H1 (cell line): ENCODE results near the gene UPF3A. TPM values are rescaled to one million over a fixed set of nuclear protein-coding genes. Genes with fewer than 3 reads are reported as not detected.

ENCODE experiments used
- ASH2L ChIP-seq: fragments of 200-600, 300-600 bp; sonication (generic); IDR thresholded peaks from one replicate; pipeline ENCODE4 v1.7.1; 2017; ENCODE audit warnings: low read length
- BACH1 ChIP-seq: IDR thresholded peaks from 2 replicates; pipeline ENCODE4 v1.6.1; 2012; ENCODE audit warnings: low read length, improper control_type of control experiment
- BCL11A ChIP-seq, 2 experiments: IDR thresholded peaks; one replicate each; pipeline ENCODE4 v1.6.1; 2011; ENCODE audit warnings: low read depth in 2 of 2, low read length in 2 of 2, mild to moderate bottlenecking in 2 of 2
- BRCA1 ChIP-seq: IDR thresholded peaks from 2 replicates; pipeline ENCODE4 v1.6.1; 2012; ENCODE audit warnings: low read depth, low read length, improper control_type of control experiment
- CHD2 ChIP-seq: IDR thresholded peaks from 2 replicates; pipeline ENCODE4 v1.6.1; 2012; ENCODE audit warnings: low read length, improper control_type of control experiment
- E2F6 ChIP-seq: IDR thresholded peaks from 2 replicates; pipeline ENCODE4 v1.6.1; 2012; ENCODE audit warnings: inconsistent platforms
- EP300 ChIP-seq, 2 experiments: IDR thresholded peaks; 1 replicate in 1 of 2; 2 replicates in 1 of 2; pipeline ENCODE4 v1.6.1; 2011 to 2012; ENCODE audit warnings: low read depth in 2 of 2, low read length in 2 of 2, mild to moderate bottlenecking in 2 of 2, borderline replicate concordance in 1 of 2, inconsistent platforms in 1 of 2, moderate library complexity in 1 of 2
- GTF2F1 ChIP-seq: IDR thresholded peaks from 2 replicates; pipeline ENCODE4 v1.6.1; 2012; ENCODE audit warnings: low read depth, low read length, improper control_type of control experiment, borderline replicate concordance
- MAX ChIP-seq: IDR thresholded peaks from 2 replicates; pipeline ENCODE4 v1.6.1; 2012; ENCODE audit warnings: inconsistent platforms
- PHF8 ChIP-seq: fragments of 200-600 bp; sonication (generic); conservative IDR thresholded peaks from 2 replicates; pipeline ENCODE4 v1.7.1; 2012; ENCODE audit warnings: low read depth, mild to moderate bottlenecking, inconsistent platforms, low read length, moderate library complexity
- POU5F1 ChIP-seq: IDR thresholded peaks from 2 replicates; pipeline ENCODE4 v1.6.1; 2011; ENCODE audit warnings: low read depth, mild to moderate bottlenecking, low read length, moderate library complexity
- RBBP5 ChIP-seq: IDR thresholded peaks from 2 replicates; pipeline ENCODE4 v1.7.1; 2012; ENCODE audit warnings: low read depth, mild to moderate bottlenecking, inconsistent platforms, low read length, moderate library complexity, borderline replicate concordance
- RFX5 ChIP-seq: IDR thresholded peaks from 2 replicates; pipeline ENCODE4 v1.6.1; 2011; ENCODE audit warnings: low read depth, low read length, improper control_type of control experiment, borderline replicate concordance
- SP1 ChIP-seq: IDR thresholded peaks from 2 replicates; pipeline ENCODE4 v1.6.1; 2011; ENCODE audit warnings: low read depth, low read length
- SP4 ChIP-seq: IDR thresholded peaks from 2 replicates; pipeline ENCODE4 v1.6.1; 2012; ENCODE audit warnings: low read length, inconsistent platforms
- TAF7 ChIP-seq: optimal IDR thresholded peaks from 2 replicates; pipeline ENCODE3; 2011; ENCODE audit warnings: low read depth, mild to moderate bottlenecking, inconsistent platforms, low read length, moderate library complexity, borderline replicate concordance
- TBP ChIP-seq: IDR thresholded peaks from 2 replicates; pipeline ENCODE4 v1.6.1; 2011; ENCODE audit warnings: low read depth, low read length, improper control_type of control experiment
- TCF12 ChIP-seq: IDR thresholded peaks from 2 replicates; pipeline ENCODE4 v1.6.1; 2011; ENCODE audit warnings: low read depth, mild to moderate bottlenecking, low read length
- polyA plus RNA-seq, 7 experiments: library from polyadenylated mRNA; depleted of rRNA in 3 of 7; stranded (reverse) in 5 of 7; unstranded in 2 of 7; fragments of >200 nt in 5 of 7; fragments of 200-250 nt in 2 of 7; gene quantifications; 1 replicate in 5 of 7; 2 replicates in 1 of 7; 4 replicates in 1 of 7; pipeline versions ENCODE4 v1.2.1 to v1.2.3, GENCODE V29; 2011 to 2013; ENCODE audit warnings: missing spikeins in 2 of 7, mixed read lengths in 2 of 7
- total RNA-seq: library from RNA; stranded (reverse); fragmentation: NEBNext Ultra II Directional; extraction: Animal tissue kit (Norgen Biotek cat#: 25700); gene quantifications from 2 replicates; pipeline ENCODE4 v1.2.1, GENCODE V29; 2021

Gene UPF3A
- total and polyA plus RNA-seq, 2 of the 8 experiments (the other 6 are each of a cell fraction or from before 2014, with no cell fraction given) = 47.1 to 58.2 TPM

GRCh38 chr13:114281351-114282040 lies at the start of gene UPF3A (continued):
- TF ChIP-seq PHF8 = peak; percentile 91
- peak; percentile 92 for TF ChIP-seq TAF7
- peak; percentile 80; the same call in 1 of the 2 replicates for TF ChIP-seq TBP
- TF ChIP-seq EP300 (IDR thresholded peaks at IDR 0.05; ENCODE audit: borderline replicate concordance in 1 of 2, low read depth in 2 of 2, low read length in 2 of 2) = peak in 1 of 2 experiments; percentile 46; a peak in 1 of 3 replicates
- peak; percentile 42 for TF ChIP-seq ASH2L
- TF ChIP-seq MAX = peak; percentile 49; the same call in 1 of the 2 replicates
- TF ChIP-seq TCF12 = 0 out of 2 replicates have a peak, but pooled peaks have one; percentile 2
- no peak for TF ChIP-seq BCL11A (IDR thresholded peaks at IDR 0.05; ENCODE audit: low read depth in 2 of 2, low read length in 2 of 2)
- no peak for TF ChIP-seq SP4
- TF ChIP-seq GTF2F1 = 0 out of 2 replicates have a peak, but pooled peaks have one; percentile 50
- TF ChIP-seq CHD2 = peak; percentile 86
- TF ChIP-seq SP1 = 0 out of 2 replicates have a peak, but pooled peaks have one; percentile 12
- no peak for TF ChIP-seq POU5F1
- TF ChIP-seq E2F6 = no peak; the same call in 1 of the 2 replicates
- no peak for TF ChIP-seq RFX5
- peak; percentile 59; the same call in 1 of the 2 replicates for TF ChIP-seq BACH1
- TF ChIP-seq RBBP5 = peak; percentile 53; the same call in 1 of the 2 replicates
- peak; percentile 73; the same call in 1 of the 2 replicates for TF ChIP-seq BRCA1
